HG02678 (cell line): ENCODE data around the gene MBD6.

Experiments
- ATAC-seq: cut with Tn5 transposase; IDR thresholded peaks from one replicate; pipeline ENCODE4 v1.9.1; 2021; ENCODE audit warnings: mild to moderate bottlenecking, moderate library complexity; ENCODE audit not compliant: unreplicated experiment

Gene MBD6, protein sequence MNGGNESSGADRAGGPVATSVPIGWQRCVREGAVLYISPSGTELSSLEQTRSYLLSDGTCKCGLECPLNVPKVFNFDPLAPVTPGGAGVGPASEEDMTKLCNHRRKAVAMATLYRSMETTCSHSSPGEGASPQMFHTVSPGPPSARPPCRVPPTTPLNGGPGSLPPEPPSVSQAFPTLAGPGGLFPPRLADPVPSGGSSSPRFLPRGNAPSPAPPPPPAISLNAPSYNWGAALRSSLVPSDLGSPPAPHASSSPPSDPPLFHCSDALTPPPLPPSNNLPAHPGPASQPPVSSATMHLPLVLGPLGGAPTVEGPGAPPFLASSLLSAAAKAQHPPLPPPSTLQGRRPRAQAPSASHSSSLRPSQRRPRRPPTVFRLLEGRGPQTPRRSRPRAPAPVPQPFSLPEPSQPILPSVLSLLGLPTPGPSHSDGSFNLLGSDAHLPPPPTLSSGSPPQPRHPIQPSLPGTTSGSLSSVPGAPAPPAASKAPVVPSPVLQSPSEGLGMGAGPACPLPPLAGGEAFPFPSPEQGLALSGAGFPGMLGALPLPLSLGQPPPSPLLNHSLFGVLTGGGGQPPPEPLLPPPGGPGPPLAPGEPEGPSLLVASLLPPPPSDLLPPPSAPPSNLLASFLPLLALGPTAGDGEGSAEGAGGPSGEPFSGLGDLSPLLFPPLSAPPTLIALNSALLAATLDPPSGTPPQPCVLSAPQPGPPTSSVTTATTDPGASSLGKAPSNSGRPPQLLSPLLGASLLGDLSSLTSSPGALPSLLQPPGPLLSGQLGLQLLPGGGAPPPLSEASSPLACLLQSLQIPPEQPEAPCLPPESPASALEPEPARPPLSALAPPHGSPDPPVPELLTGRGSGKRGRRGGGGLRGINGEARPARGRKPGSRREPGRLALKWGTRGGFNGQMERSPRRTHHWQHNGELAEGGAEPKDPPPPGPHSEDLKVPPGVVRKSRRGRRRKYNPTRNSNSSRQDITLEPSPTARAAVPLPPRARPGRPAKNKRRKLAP

DNA sequence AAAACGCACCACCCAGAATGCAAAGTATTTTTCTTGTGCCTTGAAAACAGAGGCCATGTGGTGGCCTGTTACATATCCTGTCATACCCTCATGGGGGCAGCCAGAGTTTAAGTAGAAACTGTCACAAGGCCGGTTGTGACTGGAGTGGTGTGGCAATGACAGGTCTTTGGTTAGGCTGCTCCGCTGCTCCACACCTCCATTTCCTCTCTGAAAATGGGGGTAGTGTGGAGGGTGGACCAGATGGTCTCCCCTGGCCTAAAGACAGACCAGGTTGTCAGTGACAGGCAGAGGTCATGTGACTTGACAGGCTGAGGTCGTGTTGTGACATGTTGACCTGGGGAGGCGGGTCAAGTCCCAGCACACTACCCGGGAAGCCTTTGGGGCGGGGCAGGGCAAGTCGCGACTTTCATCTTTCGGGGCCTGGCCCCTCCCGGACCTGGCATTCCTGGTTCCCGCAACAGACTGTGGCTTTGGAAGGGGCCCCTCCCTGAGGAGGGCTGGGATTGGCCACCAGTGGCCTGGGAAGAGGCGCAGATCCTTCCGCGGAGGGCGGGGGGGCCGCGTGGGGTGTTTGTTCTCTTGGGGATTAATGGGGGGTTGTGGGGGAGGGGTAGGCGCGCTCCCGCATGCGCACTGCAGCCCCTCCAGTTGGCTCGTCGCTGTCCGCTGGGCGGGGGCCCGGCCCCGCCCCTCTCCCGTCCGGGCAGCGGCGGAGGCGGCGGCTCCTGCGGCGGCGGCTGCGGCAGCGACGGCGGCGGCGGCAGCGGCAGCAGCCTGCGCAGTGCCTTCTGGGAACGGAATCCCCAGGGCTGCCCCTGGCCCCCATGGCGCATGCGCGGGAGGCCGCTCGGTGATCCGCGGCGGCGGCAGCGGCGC, at the start of gene MBD6:
Gene MBD6, plus strand, starts transcription at position 814 of the 876 bp plus-strand sequence. CDS start 1,480 bp downstream, outside the sequence.
- ATAC-seq: peak; percentile 37

DNA sequence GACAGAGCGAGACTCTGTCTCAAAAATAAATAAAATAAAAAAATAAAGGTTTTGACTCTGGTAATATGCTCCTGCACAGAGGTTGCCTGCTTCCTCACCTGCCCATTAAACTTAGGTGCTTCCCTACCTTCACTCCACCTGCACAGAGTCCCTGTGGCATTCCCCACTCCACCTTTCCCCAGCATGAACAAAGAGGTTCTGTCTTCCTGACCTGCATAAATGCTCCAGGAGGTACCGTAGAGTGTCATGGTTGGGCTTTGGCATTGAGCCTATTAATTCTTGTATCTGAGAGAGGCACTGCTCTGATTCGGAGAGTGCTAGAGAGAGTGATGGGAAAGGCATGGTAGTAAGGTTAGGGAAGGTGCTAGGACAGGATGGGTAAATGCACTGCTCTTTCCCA, 49.2 kb upstream of the MBD6 start:
- ATAC-seq: no peak

DNA sequence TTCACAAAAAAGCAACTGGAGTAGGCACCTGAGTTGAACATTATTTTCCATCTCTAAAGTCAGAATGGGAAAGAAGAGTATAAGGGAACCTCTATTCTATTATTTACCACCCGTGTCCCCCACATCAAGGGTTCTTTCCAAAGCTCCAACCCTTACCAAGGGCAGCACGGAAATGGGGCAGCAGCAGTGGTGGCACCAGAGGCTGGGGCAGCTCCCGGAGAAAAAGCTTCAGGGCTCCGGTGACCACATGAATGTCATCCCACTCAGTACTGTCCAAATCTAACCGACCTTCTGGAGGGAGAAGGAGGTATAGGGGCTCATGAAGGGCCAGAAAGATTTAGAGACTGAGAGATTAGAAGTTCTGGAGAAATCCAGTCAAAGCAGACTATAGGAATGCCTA, 48.7 kb upstream of the MBD6 start:
- ATAC-seq: no peak

DNA sequence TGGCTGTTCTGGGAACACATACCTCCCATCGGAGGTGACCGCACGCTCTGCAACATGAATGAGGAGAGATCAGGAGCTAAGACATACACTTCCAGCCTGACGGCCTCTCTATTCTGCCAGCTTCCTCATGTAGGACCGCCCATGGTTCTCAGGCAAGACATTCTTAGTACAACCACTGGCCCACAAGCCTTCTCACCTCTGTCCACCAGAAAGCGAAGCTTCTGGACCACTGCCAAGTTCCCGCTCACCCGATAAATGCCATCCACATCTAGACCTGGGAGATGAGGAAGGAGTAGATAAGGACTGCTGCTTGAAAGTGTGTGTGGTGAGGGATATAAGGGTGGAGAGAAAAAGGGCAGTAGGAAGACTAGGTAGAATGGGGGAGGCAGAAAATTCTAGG, 48.2 kb upstream of the MBD6 start:
- no peak for ATAC-seq

DNA sequence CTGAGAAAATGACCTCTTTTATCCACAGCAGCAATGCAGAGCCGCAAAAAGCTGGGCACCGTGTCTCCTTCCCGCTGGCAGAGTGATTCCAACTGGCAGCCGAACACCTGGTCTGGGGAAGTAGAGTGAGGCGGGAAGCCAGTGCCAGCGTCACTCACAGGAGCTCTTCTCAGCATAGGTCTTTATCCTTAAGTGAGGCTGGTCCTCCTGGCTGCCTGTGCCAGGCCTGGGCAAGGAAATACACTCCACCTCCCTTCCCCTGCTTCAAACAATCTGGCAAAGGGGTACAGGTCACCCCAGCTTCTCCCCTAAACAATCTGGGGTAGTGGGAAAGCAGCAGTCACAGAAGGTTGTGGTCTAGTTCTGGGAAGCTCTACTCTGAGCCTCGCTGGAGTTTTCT, 47.8 kb upstream of the MBD6 start:
- ATAC-seq: no peak

DNA sequence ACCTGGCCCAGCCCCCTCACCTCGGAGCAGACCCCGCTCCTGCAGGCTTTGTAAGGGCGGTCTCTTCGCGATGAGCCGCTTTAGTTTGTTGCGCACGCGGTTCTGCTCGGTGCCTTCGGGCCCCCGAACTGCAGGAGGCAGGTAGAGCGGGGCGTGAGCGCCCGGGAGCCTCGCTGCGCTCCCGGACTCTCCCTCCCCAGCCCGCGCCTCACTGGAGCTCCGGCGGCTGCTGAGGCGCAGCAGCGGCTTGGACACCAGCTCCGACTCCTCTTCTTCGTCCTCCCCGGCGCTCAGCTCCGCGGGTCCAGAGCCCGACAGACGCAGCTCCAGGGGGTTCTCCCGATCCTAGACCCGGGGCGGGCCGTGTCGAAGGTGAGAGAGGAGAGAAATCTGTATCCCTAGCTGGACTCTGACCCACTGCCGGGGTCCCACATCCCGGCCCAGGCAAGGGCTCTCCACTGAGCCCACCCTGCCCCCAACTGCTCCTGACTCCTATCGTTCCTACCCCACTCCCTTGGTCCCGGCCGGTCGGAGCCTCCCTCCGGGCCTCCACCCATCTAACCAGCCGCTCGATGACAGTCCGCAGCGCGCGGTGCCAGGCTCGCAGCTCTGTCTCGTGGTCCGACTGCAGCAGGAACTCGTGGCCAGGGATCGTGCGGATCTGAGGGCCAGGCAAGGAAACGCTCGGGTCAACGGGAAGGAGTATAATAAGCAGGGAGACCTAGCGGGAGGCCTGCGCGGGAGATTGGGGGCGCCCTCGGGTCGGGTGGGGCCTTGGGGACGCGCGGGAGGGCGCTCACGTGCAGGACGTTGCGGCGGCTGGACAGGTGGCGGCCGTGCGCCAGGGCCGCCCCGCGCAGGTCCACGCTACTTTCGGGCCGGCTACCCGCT, 47.1 kb upstream of the MBD6 start:
- ATAC-seq: no peak

DNA sequence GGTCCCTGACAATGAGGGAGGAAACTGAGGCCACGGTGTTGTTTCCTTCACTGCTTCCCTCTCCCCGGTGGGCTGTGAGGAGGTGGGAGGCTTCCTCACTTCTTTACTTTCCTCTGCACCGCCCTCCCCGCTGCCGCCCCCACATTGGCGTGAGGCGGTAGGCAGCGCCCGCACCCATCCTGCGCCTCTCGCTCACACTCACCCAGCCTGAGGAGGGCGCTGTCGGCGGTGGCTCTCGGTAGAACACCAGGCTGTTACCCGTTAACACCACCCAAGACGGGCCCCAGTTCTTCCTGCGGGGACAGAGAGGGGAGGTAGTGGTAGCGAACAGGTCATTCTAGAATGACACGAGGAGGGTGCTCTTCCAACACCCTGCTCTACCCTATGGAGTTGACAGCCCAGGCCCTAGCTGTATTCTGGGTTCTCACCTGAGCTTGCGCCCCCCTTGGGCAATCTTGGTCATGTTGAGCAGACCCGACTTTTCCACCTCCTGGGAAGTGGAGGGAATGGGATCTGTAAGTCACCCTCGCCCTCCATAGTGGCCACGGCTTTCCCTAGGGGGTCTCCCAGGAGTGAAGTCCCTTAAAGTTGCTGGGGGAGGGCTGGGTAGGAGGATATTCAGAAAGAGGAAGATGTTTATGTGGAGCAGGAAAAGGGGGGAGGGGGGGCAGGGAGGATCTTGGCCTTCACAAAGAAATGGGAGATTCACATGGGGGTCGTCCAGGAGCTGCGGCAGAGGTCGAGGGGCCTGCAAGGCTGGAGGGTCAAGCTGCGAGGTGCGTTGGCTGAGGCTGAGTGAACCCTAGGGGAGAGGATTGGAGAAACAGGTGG, 46.2 kb upstream of the MBD6 start:
- no peak for ATAC-seq

DNA sequence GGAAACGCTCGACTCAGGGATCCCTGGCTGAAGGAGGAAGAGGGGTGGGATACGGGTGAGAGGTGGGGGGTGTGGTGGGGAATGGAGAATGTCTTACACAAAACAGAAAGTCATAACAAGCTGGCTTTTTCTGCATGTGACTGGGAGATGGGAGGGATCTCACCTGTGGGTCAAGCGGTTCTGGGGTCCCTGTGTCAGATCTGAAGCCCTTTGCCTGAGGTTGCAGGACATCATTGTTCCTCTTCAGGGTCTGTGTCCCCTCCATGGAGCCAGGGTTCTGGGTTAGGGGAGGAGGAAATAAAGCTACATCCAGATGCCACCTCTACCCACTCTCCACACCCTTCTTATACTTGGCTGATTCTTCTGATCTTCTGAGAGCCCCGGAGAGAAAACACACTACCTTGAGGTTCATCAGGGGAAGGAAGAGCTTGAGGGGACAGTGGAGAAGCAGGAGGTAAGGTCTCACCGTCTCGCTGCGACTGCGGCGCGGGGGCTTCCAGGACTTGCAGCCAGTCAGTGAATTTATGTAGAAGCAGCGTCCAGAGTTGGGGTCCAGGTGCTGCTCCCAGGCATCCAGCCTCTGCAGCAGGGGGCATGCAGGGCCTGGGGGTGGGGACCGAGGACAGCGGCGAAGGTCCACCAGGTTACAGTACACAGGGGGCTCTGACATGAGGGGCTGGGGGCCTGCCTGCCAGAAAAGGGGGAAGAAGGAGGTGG, 45.5 kb upstream of the MBD6 start:
- ATAC-seq: no peak

DNA sequence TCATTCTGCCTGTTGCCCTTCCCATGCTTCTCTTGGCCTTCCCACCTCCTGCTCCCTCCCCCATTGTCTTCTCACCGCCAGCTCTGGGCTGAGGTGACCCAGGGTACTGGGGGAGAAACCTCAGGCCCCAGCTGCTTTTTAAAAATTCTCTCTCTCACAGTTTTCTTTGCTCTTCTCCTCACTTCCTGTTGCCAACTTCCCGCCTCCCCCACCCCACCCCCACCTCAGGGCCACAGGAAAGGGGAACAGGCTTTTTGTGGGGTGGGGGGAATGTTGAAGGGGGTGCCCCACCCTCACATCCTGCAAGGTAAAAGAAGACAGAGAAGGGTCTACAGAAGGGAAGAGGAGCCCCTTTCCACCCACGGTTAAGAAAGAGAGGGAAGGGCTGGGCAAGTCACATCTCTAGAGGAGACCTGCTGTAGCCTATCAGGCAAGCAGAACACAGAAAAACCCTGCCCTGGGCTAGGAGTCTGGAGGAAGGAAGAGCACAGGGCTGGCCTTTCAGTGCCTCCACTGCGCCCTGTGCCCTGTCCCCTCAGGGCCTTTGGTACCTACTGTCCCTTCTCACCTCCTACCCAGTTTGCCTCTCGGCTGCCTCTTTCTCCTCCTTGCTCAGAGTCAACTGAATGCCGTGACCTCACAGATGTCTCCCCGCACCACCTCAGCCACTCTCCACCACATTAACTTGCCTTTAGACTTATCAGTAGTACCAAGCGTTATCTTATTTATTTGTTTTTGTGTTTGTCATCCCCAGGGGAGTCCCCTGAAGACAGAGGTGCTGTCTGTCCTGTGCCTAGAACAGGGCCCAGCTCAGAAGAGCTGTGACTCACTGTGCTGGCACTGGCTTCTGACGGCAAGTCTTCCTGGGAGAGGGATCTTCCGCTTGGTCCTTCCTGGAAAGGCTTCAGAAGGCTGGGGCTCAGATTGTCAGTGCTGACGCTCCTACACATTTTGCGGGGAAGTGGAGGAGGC, 44.6 kb upstream of the MBD6 start:
- peak; percentile 45 for ATAC-seq

DNA sequence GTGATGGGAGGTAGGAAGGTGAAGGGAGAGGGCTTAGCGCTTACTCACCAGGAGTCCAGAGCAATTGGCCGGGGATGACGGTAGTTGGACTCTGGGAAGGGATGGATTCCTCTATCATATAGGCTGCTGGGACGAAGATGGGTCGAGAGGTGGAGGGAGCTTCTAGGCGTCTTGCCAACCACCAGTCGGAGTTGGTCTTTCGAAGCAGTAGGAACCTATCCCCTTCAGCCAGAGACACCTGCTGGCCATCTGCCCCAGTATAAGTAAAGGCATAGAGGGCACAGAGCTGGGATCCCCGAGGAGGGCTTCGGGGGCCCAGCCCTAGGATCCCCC, 43.6 kb upstream of the MBD6 start:
- no peak for ATAC-seq

DNA sequence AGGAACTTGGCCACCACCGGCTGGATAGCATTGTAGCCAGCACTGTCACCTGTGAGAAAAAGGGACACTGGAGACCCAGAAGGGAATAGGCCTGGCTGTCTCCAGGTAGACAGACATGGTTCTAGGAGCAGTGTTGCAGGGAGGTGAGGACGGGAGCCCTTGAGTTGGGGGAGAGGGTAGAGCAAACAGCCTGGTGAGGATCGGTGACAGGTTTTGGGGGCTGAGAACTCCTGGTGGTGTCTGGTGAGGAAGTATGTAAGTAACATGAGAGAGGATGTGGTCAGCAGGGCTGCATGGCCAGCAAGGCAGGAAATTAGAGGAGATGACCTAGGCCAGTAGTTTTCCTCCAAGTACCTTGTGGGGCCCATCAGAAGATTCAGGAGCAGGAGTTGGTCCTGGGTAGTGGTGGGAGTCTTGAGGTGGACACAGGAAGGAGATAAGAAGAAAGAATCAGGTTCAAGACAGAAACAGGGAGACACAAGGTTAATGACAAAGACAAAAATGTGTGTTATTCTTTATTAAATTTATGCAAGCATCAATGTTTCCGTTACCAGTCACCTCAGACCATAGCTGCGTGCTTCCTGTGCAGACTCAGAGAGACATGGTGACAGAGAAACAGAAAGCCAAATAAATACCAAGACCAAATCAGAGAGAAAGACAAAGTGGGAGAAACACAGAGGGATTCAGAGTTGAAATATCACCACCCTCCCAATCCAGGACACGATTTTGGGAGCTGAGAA, 43.1 kb upstream of the MBD6 start, which contains the start of gene ARHGAP9:
Gene ARHGAP9, minus strand, starts transcription at position 491 of the 740 bp plus-strand sequence. Its CDS starts 460 bp downstream, at position 31.
- ATAC-seq: peak; percentile 35

DNA sequence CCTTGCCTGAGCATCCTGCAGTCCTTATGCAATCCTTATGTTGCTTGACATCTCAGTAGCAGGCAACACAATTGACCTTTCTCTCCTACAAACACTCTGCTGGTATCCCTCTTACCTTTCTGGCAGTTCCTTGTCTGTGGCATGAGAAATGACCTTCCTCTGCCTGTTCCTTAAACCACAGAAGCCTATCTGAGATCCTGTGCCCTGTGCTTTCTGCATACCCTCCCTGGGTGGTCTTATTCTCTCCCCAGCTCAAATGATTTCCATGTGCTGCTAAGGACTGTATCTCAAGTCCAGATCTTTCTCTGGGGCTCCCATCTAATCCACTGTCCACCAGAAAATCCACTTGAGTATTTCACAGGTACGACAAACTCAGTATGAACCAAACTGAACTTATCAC, 41.0 kb upstream of the MBD6 start:
- no peak for ATAC-seq

DNA sequence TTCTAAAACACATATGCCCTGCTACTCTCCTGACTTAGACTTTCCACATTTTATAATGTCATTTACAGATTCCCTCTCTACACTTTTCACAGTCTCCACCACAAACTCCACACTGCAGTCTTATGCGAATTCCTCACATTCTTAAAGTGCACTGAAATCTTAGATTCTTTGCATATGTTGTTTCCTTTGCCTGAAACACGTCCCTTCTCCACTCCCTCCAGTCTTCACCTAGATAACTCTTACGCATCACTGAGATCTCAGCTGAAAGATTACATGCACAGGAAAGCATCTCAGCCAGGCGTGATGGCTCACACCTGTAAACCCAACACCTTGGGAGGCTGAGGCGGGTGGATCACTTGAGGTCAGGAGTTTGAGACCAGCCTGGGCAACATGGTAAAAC, 39.2 kb upstream of the MBD6 start:
- ATAC-seq: no peak

DNA sequence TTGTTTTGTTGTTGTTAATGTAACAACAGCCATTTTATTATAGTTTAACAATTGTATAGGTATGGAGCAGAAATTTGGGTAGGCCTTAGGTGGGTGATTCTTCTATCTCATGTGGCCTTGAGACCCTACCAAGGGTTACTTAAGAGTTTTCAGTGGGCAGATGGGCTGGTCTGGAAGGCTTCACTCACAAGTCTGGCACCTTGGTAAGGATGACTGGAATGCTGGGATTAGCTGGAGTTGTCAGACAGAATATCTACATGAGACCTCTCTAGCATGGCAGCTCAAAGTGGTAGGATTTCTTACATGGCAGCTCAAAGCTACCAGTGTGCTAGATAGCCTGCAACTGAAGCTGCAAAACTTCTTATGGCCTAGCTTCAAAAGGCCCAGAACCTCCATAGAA, 36.9 kb upstream of the MBD6 start:
- ATAC-seq: no peak

DNA sequence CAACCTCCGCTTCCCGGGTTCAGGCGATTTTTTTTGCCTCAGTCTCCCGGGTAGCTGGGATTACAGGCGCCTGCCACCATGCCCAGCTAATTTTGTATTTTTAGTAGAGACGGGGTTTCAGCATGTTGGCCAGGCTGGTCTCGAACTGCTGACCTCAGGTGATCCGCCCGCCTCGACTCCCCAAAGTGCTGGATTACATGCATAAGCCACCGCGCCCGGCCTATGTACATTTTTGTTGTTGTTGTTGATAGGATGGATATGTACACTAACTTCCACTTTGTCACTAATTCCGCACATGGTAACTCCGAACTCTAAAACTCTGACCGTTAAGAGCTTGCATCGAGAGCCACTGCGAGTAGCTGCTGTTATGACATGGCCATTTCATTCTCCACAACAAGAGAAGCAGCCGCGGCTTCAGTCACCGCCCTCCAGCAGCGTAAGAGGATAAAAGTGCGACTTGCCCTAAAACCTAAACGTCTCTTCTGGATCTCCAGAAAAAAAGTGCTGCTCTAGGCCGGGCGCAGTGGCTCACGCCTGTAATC, 35.5 kb upstream of the MBD6 start:
- ATAC-seq: no peak
